Measurements from ENCODE around the gene MBP. TPM values are rescaled to one million over a fixed set of nuclear protein-coding genes. Genes with fewer than 3 reads are reported as not detected.

Gene MBP
- polyA plus RNA-seq, 1 donor from 2014 or later, result 3.3 TPM

- no peak overlapping the region for H3K4me3 ChIP-seq (ENCODE audit: low read length)
- H3K9ac ChIP-seq (ENCODE audit: low read length), result no peak overlapping the region
- no peak overlapping the region for H3K27ac ChIP-seq (ENCODE audit: low read length)
- H3K9me3 ChIP-seq (ENCODE audit: low read length), result no peaks in the 10 kb centered on the region
- no peaks in the 10 kb centered on the region for H3K79me2 ChIP-seq (replicated peaks; ENCODE audit: insufficient read depth, low read length)
- TF ChIP-seq EP300 (conservative IDR thresholded peaks at IDR 0.05; ENCODE audit: poor library complexity, severe bottlenecking), result no peak
- TF ChIP-seq REST (IDR thresholded peaks at IDR 0.05; ENCODE audit: borderline replicate concordance), result no peak
- TF ChIP-seq RAD21 (conservative IDR thresholded peaks at IDR 0.05), result no peak
- TF ChIP-seq MXI1 (conservative IDR thresholded peaks at IDR 0.05; ENCODE audit: poor library complexity, severe bottlenecking), result no peak
- TF ChIP-seq POLR2AphosphoS5 (IDR thresholded peaks at IDR 0.05), result no peak
- TF ChIP-seq EZH2 (IDR thresholded peaks at IDR 0.05; ENCODE audit: borderline replicate concordance, insufficient read depth, low read length, poor library complexity, severe bottlenecking), result no peak
- TF ChIP-seq SMC3 (conservative IDR thresholded peaks at IDR 0.05; ENCODE audit: poor library complexity), result no peak
- no peak for TF ChIP-seq CTCF (IDR thresholded peaks at IDR 0.05; ENCODE audit: poor library complexity, severe bottlenecking)
- TF ChIP-seq TAF1 (IDR thresholded peaks at IDR 0.05; ENCODE audit: low read depth), result no peak
- H3K4me2 ChIP-seq (ENCODE audit: low read length), result no peak overlapping the region
- no peak overlapping the region for H2AFZ ChIP-seq (ENCODE audit: low read depth, low read length)
- H3K9me2 ChIP-seq (ENCODE audit: insufficient read depth, low read length), result no peaks in the 10 kb centered on the region
- no peaks in the 10 kb centered on the region for H3K36me3 ChIP-seq (ENCODE audit: insufficient read depth, low read length)
- H3F3A ChIP-seq (ENCODE audit: insufficient read depth, low read length, poor library complexity, severe bottlenecking), result no peaks in the 10 kb centered on the region
- no peaks in the 10 kb centered on the region for H4K20me1 ChIP-seq (ENCODE audit: insufficient read depth)
- H3K27me3 ChIP-seq (ENCODE audit: insufficient read depth, low read depth, low read length), result no peaks in the 10 kb centered on the region
Observed at GRCh38 chr18:77061946-77062517, 70.6 kb downstream of the MBP start.

- Histone ChIP-seq H3K79me2 (replicated peaks; ENCODE audit: insufficient read depth, low read length) (no peaks in the 10 kb centered on the region), H3K9ac (ENCODE audit: low read length) (no peak overlapping the region), H3K27ac (ENCODE audit: low read length) (no peak overlapping the region), H3F3A (ENCODE audit: insufficient read depth, low read length, poor library complexity, severe bottlenecking) (no peaks in the 10 kb centered on the region), H4K20me1 (ENCODE audit: insufficient read depth) (no peaks in the 10 kb centered on the region), H3K36me3 (ENCODE audit: insufficient read depth, low read length) (no peaks in the 10 kb centered on the region), H2AFZ (ENCODE audit: low read depth, low read length) (no peak overlapping the region), H3K4me2 (ENCODE audit: low read length) (no peak overlapping the region), H3K4me3 (ENCODE audit: low read length) (no peak overlapping the region), H3K9me2 (ENCODE audit: insufficient read depth, low read length) (no peaks in the 10 kb centered on the region), H3K27me3 (ENCODE audit: insufficient read depth, low read depth, low read length) (no peaks in the 10 kb centered on the region), H3K9me3 (ENCODE audit: low read length) (no peaks in the 10 kb centered on the region)
- TF ChIP-seq EP300 (conservative IDR thresholded peaks at IDR 0.05; ENCODE audit: poor library complexity, severe bottlenecking) (no peak), RAD21 (conservative IDR thresholded peaks at IDR 0.05) (no peak), POLR2AphosphoS5 (IDR thresholded peaks at IDR 0.05) (no peak), CTCF (IDR thresholded peaks at IDR 0.05; ENCODE audit: poor library complexity, severe bottlenecking) (no peak), EZH2 (IDR thresholded peaks at IDR 0.05; ENCODE audit: borderline replicate concordance, insufficient read depth, low read length, poor library complexity, severe bottlenecking) (no peak), MXI1 (conservative IDR thresholded peaks at IDR 0.05; ENCODE audit: poor library complexity, severe bottlenecking) (no peak), TAF1 (IDR thresholded peaks at IDR 0.05; ENCODE audit: low read depth) (no peak), REST (IDR thresholded peaks at IDR 0.05; ENCODE audit: borderline replicate concordance) (no peak), SMC3 (conservative IDR thresholded peaks at IDR 0.05; ENCODE audit: poor library complexity) (no peak)
Observed at GRCh38 chr18:77061281-77061945, 71.2 kb downstream of the MBP start.

Data from neural cell (in vitro differentiated cells).